H9 (cell line): Measurements from ENCODE around the gene INMT. TPM values are rescaled to one million over a fixed set of nuclear protein-coding genes. Genes with fewer than 3 reads are reported as not detected.

Experiments
- DNase-seq: peaks from one replicate; pipeline ENCODE4 v3.0.0-alpha.2; 2017
- H2AFZ ChIP-seq: one replicate; pipeline ENCODE4 v1.6.1; 2013; ENCODE audit warnings: mild to moderate bottlenecking, low read length, control low read depth, moderate library complexity
- H2AK5ac ChIP-seq: 2 replicates; pipeline ENCODE4 v1.6.1; 2013; ENCODE audit warnings: low read length, control low read depth, mixed read lengths; ENCODE audit not compliant: insufficient read length
- H2BK120ac ChIP-seq: one replicate; pipeline ENCODE4 v1.6.1; 2013; ENCODE audit warnings: low read depth, mild to moderate bottlenecking, low read length, control low read depth, inconsistent platforms; ENCODE audit not compliant: poor library complexity, severe bottlenecking
- H2BK12ac ChIP-seq: 2 replicates; pipeline ENCODE4 v1.6.1; 2013; ENCODE audit warnings: low read length, control low read depth, mixed read lengths, low read depth; ENCODE audit not compliant: insufficient read length
- H2BK15ac ChIP-seq: 2 replicates; pipeline ENCODE4 v1.6.1; 2013; ENCODE audit warnings: low read depth, low read length, control low read depth
- H2BK20ac ChIP-seq: one replicate; pipeline ENCODE4 v1.6.1; 2013; ENCODE audit warnings: low read depth, mild to moderate bottlenecking, low read length, control low read depth, inconsistent platforms; ENCODE audit not compliant: poor library complexity, severe bottlenecking
- H2BK5ac ChIP-seq: 2 replicates; pipeline ENCODE4 v1.6.1; 2013; ENCODE audit warnings: low read length, control low read depth, mixed read lengths; ENCODE audit not compliant: insufficient read length
- H3K14ac ChIP-seq: 2 replicates; pipeline ENCODE4 v1.6.1; 2013; ENCODE audit warnings: low read length, control low read depth; ENCODE audit not compliant: insufficient read depth
- H3K18ac ChIP-seq: 2 replicates; pipeline ENCODE4 v1.6.1; 2013; ENCODE audit warnings: low read depth, mild to moderate bottlenecking, mixed read lengths, low read length, control low read depth; ENCODE audit not compliant: insufficient read length
- H3K23ac ChIP-seq: 2 replicates; pipeline ENCODE4 v1.6.1; 2013; ENCODE audit warnings: low read length, control low read depth, mixed read lengths, low read depth; ENCODE audit not compliant: insufficient read length
- H3K23me2 ChIP-seq: 2 replicates; pipeline ENCODE4 v1.6.1; 2013; ENCODE audit warnings: low read depth, mild to moderate bottlenecking, mixed read lengths, low read length, control low read depth; ENCODE audit not compliant: insufficient read length, poor library complexity, severe bottlenecking
- H3K27ac ChIP-seq: 2 replicates; pipeline ENCODE4 v1.5.1; 2013; ENCODE audit warnings: low read length, control low read depth, mixed read lengths, low read depth; ENCODE audit not compliant: insufficient read length
- H3K27me3 ChIP-seq: 2 replicates; pipeline ENCODE4 v1.6.1; 2013; ENCODE audit warnings: low read length, control low read depth, inconsistent platforms; ENCODE audit not compliant: insufficient read depth
- H3K4ac ChIP-seq: 2 replicates; pipeline ENCODE4 v1.6.1; 2013; ENCODE audit warnings: low read depth, mild to moderate bottlenecking, control low read depth, inconsistent platforms, low read length, moderate library complexity
- H3K4me1 ChIP-seq: 2 replicates; pipeline ENCODE4 v1.6.1; 2013; ENCODE audit warnings: low read length, control low read depth, inconsistent platforms; ENCODE audit not compliant: insufficient read depth
- H3K4me2 ChIP-seq: 2 replicates; pipeline ENCODE4 v1.6.1; 2013; ENCODE audit warnings: low read length, control low read depth, mixed read lengths; ENCODE audit not compliant: insufficient read length, insufficient read depth
- H3K56ac ChIP-seq: 2 replicates; pipeline ENCODE4 v1.6.1; 2013; ENCODE audit warnings: low read depth, mild to moderate bottlenecking, mixed read lengths, low read length, control low read depth; ENCODE audit not compliant: insufficient read length
- H3K79me1 ChIP-seq: 2 replicates; pipeline ENCODE4 v1.6.1; 2013; ENCODE audit warnings: low read depth, mild to moderate bottlenecking, moderate library complexity, low read length, control low read depth, inconsistent platforms; ENCODE audit not compliant: insufficient read depth, poor library complexity, severe bottlenecking
- H3K79me2 ChIP-seq: 2 replicates; pipeline ENCODE4 v1.6.1; 2013; ENCODE audit warnings: low read length, control low read depth, inconsistent platforms; ENCODE audit not compliant: insufficient read depth
- H3K9ac ChIP-seq: 2 replicates; pipeline ENCODE4 v1.6.1; 2013; ENCODE audit warnings: low read length, control low read depth, mixed read lengths; ENCODE audit not compliant: insufficient read length; ENCODE audit errors: extremely low read depth
- H3K9me3 ChIP-seq: one replicate; pipeline ENCODE4 v1.6.1; 2013; ENCODE audit warnings: low read depth, low read length, inconsistent platforms; ENCODE audit not compliant: control insufficient read depth
- H3T11ph ChIP-seq: one replicate; pipeline ENCODE4 v1.6.1; 2013; ENCODE audit warnings: mild to moderate bottlenecking, low read length, control low read depth, inconsistent platforms
- H4K20me1 ChIP-seq: one replicate; pipeline ENCODE4 v1.6.1; 2013; ENCODE audit not compliant: control insufficient read depth, insufficient read length, insufficient read depth
- H4K5ac ChIP-seq: 2 replicates; pipeline ENCODE4 v1.6.1; 2013; ENCODE audit warnings: low read depth, mild to moderate bottlenecking, mixed read lengths, low read length, control low read depth; ENCODE audit not compliant: insufficient read length
- H4K8ac ChIP-seq: replicated peaks from 2 replicates; pipeline ENCODE4 v1.6.1; 2013; ENCODE audit warnings: low read length, control low read depth, mixed read lengths, low read depth; ENCODE audit not compliant: insufficient read length
- H4K91ac ChIP-seq: 2 replicates; pipeline ENCODE4 v1.6.1; 2013; ENCODE audit warnings: low read depth, mild to moderate bottlenecking, moderate library complexity, mixed read lengths, low read length, control low read depth; ENCODE audit not compliant: insufficient read length
- H3K27ac Mint-ChIP-seq, 3 experiments: 2 replicates in 2 of 3; 3 replicates in 1 of 3; pipeline ENCODE4 v1.8.0; 2020 to 2021; ENCODE audit warnings: mixed read lengths in 3 of 3, mild to moderate bottlenecking in 1 of 3, moderate library complexity in 1 of 3
- H3K27me3 Mint-ChIP-seq: 2 replicates; pipeline ENCODE4 v1.8.0; 2021; ENCODE audit warnings: low read depth, mild to moderate bottlenecking, moderate library complexity, mixed read lengths
- H3K36me3 Mint-ChIP-seq, 3 experiments: 2 replicates in 2 of 3; 3 replicates in 1 of 3; pipeline ENCODE4 v1.8.0; 2020 to 2021; ENCODE audit warnings: low read depth in 3 of 3, mixed read lengths in 3 of 3; ENCODE audit not compliant: insufficient read depth in 1 of 3
- H3K4me1 Mint-ChIP-seq, 2 experiments: 2 replicates each; pipeline ENCODE4 v1.8.0; 2020; ENCODE audit warnings: mixed read lengths in 2 of 2
- H3K4me3 Mint-ChIP-seq, 2 experiments: 2 replicates in 1 of 2; 3 replicates in 1 of 2; pipeline ENCODE4 v1.8.0; 2020 to 2021; ENCODE audit warnings: mild to moderate bottlenecking in 2 of 2, mixed read lengths in 2 of 2, moderate library complexity in 1 of 2
- H3K9me3 Mint-ChIP-seq, 2 experiments: 2 replicates in 1 of 2; 3 replicates in 1 of 2; pipeline ENCODE4 v1.8.0; 2020; ENCODE audit warnings: mild to moderate bottlenecking in 2 of 2, mixed read lengths in 2 of 2, moderate library complexity in 1 of 2
- WGBS: extraction: QIAGEN DNeasy Blood & Tissue Kit; methylation state at CpG from one replicate; pipeline ENCODE4 v1.1.7; 2013; ENCODE audit warnings: missing lambda C conversion rate, low lambda C conversion rate, mixed read lengths; ENCODE audit not compliant: insufficient read length; ENCODE audit errors: extremely low coverage; 5-methylcytosine and 5-hydroxymethylcytosine counted together
- total RNA-seq: library from RNA; stranded (reverse); gene quantifications from 2 replicates; pipeline ENCODE4 v1.2.1, GENCODE V29; 2021
- TF ChIP-seq, protein P1 (sequence below): fragments of 200-600 bp; sonication (generic); conservative IDR thresholded peaks from 3 replicates; pipeline ENCODE4 v1.8.0; 2021; ENCODE audit warnings: antibody characterized with exemption, mild to moderate bottlenecking

Gene INMT
- total RNA-seq, 1 experiment from 2014 or later, result 0.70 TPM

GRCh38 chr7:30736291-30736690 is 15.6 kb upstream of the INMT start:
- DNase-seq, result no peak
- no peaks in the 10 kb centered on the region for H3K9me3 ChIP-seq
- H2BK12ac ChIP-seq, result no peak overlapping the region
- H3K27me3 Mint-ChIP-seq, result peaks cover 11% of the 10 kb centered on the region
- H3K23me2 ChIP-seq, result no peaks in the 10 kb centered on the region
- no peak overlapping the region for H3K4me3 Mint-ChIP-seq
- H3K4me2 ChIP-seq, result no peak overlapping the region
- no peak overlapping the region for H3K14ac ChIP-seq
- H3K27ac ChIP-seq, result no peak overlapping the region
- H2BK15ac ChIP-seq, result no peak overlapping the region
- H3K18ac ChIP-seq, result no peak overlapping the region
- H3K23ac ChIP-seq, result no peak overlapping the region
- H4K20me1 ChIP-seq, result no peaks in the 10 kb centered on the region
- no peak overlapping the region for H3K27ac Mint-ChIP-seq
- H3K79me2 ChIP-seq, result no peaks in the 10 kb centered on the region
- H3K9me3 Mint-ChIP-seq, result peaks cover 3% of the 10 kb centered on the region in 2 experiments; a peak in 2 of 5 replicates
- no peak overlapping the region for H3K4ac ChIP-seq
- H2BK20ac ChIP-seq, result no peak overlapping the region
- peaks cover 11 to 15% of the 10 kb centered on the region in 2 experiments for H3K4me1 Mint-ChIP-seq
- no peak overlapping the region for H2BK120ac ChIP-seq
- no peaks in the 10 kb centered on the region for H3K79me1 ChIP-seq
- no peak overlapping the region for H2AFZ ChIP-seq
- H4K5ac ChIP-seq, result no peak overlapping the region
- H4K91ac ChIP-seq, result no peak overlapping the region
- no peak overlapping the region for H2AK5ac ChIP-seq
- H2BK5ac ChIP-seq, result no peak overlapping the region
- WGBS, result no CpG with 5 or more reads among the region's 4 CpGs
- TF ChIP-seq, protein P1, sequence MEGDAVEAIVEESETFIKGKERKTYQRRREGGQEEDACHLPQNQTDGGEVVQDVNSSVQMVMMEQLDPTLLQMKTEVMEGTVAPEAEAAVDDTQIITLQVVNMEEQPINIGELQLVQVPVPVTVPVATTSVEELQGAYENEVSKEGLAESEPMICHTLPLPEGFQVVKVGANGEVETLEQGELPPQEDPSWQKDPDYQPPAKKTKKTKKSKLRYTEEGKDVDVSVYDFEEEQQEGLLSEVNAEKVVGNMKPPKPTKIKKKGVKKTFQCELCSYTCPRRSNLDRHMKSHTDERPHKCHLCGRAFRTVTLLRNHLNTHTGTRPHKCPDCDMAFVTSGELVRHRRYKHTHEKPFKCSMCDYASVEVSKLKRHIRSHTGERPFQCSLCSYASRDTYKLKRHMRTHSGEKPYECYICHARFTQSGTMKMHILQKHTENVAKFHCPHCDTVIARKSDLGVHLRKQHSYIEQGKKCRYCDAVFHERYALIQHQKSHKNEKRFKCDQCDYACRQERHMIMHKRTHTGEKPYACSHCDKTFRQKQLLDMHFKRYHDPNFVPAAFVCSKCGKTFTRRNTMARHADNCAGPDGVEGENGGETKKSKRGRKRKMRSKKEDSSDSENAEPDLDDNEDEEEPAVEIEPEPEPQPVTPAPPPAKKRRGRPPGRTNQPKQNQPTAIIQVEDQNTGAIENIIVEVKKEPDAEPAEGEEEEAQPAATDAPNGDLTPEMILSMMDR, result no peak
- H3T11ph ChIP-seq, result no peak overlapping the region
- no peak overlapping the region for H4K8ac ChIP-seq
- peaks cover 2 to 8% (median 3%) of the 10 kb centered on the region in 3 experiments; a peak in 3 of 7 replicates for H3K36me3 Mint-ChIP-seq
- H3K27me3 ChIP-seq, result no peaks in the 10 kb centered on the region
- H3K56ac ChIP-seq, result no peak overlapping the region
- H3K9ac ChIP-seq, result no peak overlapping the region
- H3K4me1 ChIP-seq, result no peaks in the 10 kb centered on the region
